ENCODE measurements around the gene RTN4IP1. TPM values are rescaled to one million over a fixed set of nuclear protein-coding genes. Genes with fewer than 3 reads are reported as not detected.
"Not testable (repeated sequence)": the region's sequence is repeated elsewhere in the genome, so short reads cannot be mapped to it uniquely, and the experiment has no call there.

Gene RTN4IP1
- total RNA-seq, 1 donor = 2.9 TPM

GRCh38 chr6:106553440-106553839 is 75.9 kb downstream of the RTN4IP1 start:
- H3K9me3 ChIP-seq (ENCODE audit: low read depth, low read length) = no peaks in the 10 kb centered on the region
- no peaks in the 10 kb centered on the region for H3K27me3 ChIP-seq (ENCODE audit: insufficient read depth, low read length)
- H3K4me3 ChIP-seq (ENCODE audit: low read length) = no peak overlapping the region
- H3K4me1 ChIP-seq (ENCODE audit: insufficient read depth, low read length) = peaks cover 32% of the 10 kb centered on the region

GRCh38 chr6:106551155-106551554 is 78.1 kb downstream of the RTN4IP1 start:
- no peak overlapping the region for H3K4me3 ChIP-seq (ENCODE audit: low read length)
- H3K9me3 ChIP-seq (ENCODE audit: low read depth, low read length) = no peaks in the 10 kb centered on the region
- peaks cover 48% of the 10 kb centered on the region for H3K4me1 ChIP-seq (ENCODE audit: insufficient read depth, low read length)
- no peaks in the 10 kb centered on the region for H3K27me3 ChIP-seq (ENCODE audit: insufficient read depth, low read length)

GRCh38 chr6:106549521-106549920 is 79.8 kb downstream of the RTN4IP1 start:
- Histone ChIP-seq H3K27me3 (ENCODE audit: insufficient read depth, low read length) (no peaks in the 10 kb centered on the region), H3K4me1 (ENCODE audit: insufficient read depth, low read length) (peaks cover 60% of the 10 kb centered on the region), H3K9me3 (ENCODE audit: low read depth, low read length) (no peaks in the 10 kb centered on the region), H3K4me3 (ENCODE audit: low read length) (no peak overlapping the region)

GRCh38 chr6:106548926-106549455 is 80.3 kb downstream of the RTN4IP1 start:
- H3K4me3 ChIP-seq (ENCODE audit: low read length); H3K9me3 ChIP-seq (ENCODE audit: low read depth, low read length); H3K27me3 ChIP-seq (ENCODE audit: insufficient read depth, low read length): not testable (repeated sequence)
- H3K4me1 ChIP-seq (ENCODE audit: insufficient read depth, low read length) = peaks cover 60% of the 10 kb centered on the region

GRCh38 chr6:106547601-106548453 is 81.5 kb downstream of the RTN4IP1 start:
- Histone ChIP-seq H3K27me3 (ENCODE audit: insufficient read depth, low read length) (no peaks in the 10 kb centered on the region), H3K9me3 (ENCODE audit: low read depth, low read length) (no peaks in the 10 kb centered on the region), H3K4me3 (ENCODE audit: low read length) (no peak overlapping the region), H3K4me1 (ENCODE audit: insufficient read depth, low read length) (peaks cover 60% of the 10 kb centered on the region)

GRCh38 chr6:106546691-106547414 is 82.4 kb downstream of the RTN4IP1 start:
- peaks cover 56% of the 10 kb centered on the region for H3K4me1 ChIP-seq (ENCODE audit: insufficient read depth, low read length)
- no peaks in the 10 kb centered on the region for H3K9me3 ChIP-seq (ENCODE audit: low read depth, low read length)
- H3K4me3 ChIP-seq (ENCODE audit: low read length) = no peak overlapping the region
- H3K27me3 ChIP-seq (ENCODE audit: insufficient read depth, low read length) = no peaks in the 10 kb centered on the region

GRCh38 chr6:106546261-106546690 is 83.0 kb downstream of the RTN4IP1 start:
- Histone ChIP-seq H3K9me3 (ENCODE audit: low read depth, low read length) (no peaks in the 10 kb centered on the region), H3K4me1 (ENCODE audit: insufficient read depth, low read length) (peaks cover 53% of the 10 kb centered on the region), H3K4me3 (ENCODE audit: low read length) (no peak overlapping the region), H3K27me3 (ENCODE audit: insufficient read depth, low read length) (no peaks in the 10 kb centered on the region)

- Histone ChIP-seq H3K4me1 (ENCODE audit: insufficient read depth, low read length) (peaks cover 59% of the 10 kb centered on the region), H3K9me3 (ENCODE audit: low read depth, low read length) (no peaks in the 10 kb centered on the region), H3K4me3 (ENCODE audit: low read length) (no peak overlapping the region), H3K27me3 (ENCODE audit: insufficient read depth, low read length) (no peaks in the 10 kb centered on the region)
These were observed 88.4 kb downstream of the RTN4IP1 start for GRCh38 chr6:106540907-106541306.

- no peak overlapping the region for H3K4me3 ChIP-seq (ENCODE audit: low read length)
- H3K4me1 ChIP-seq (ENCODE audit: insufficient read depth, low read length) = peaks cover 54% of the 10 kb centered on the region
- H3K9me3 ChIP-seq (ENCODE audit: low read depth, low read length) = no peaks in the 10 kb centered on the region
These were observed 88.9 kb downstream of the RTN4IP1 start for GRCh38 chr6:106540432-106540831.

GRCh38 chr6:106539936-106540335 is 89.4 kb downstream of the RTN4IP1 start:
- Histone ChIP-seq H3K4me1 (ENCODE audit: insufficient read depth, low read length) (peaks cover 50% of the 10 kb centered on the region), H3K4me3 (ENCODE audit: low read length) (no peak overlapping the region), H3K9me3 (ENCODE audit: low read depth, low read length) (no peaks in the 10 kb centered on the region), H3K27me3 (ENCODE audit: insufficient read depth, low read length) (no peaks in the 10 kb centered on the region)

More at GRCh38 chr6:106540432-106540831, 88.9 kb downstream of the RTN4IP1 start:
- H3K27me3 ChIP-seq (ENCODE audit: insufficient read depth, low read length) = no peaks in the 10 kb centered on the region

- H3K9me3 ChIP-seq (ENCODE audit: low read depth, low read length) = no peaks in the 10 kb centered on the region
- peaks cover 67% of the 10 kb centered on the region for H3K4me1 ChIP-seq (ENCODE audit: insufficient read depth, low read length)
- no peaks in the 10 kb centered on the region for H3K27me3 ChIP-seq (ENCODE audit: insufficient read depth, low read length)
- no peak overlapping the region for H3K4me3 ChIP-seq (ENCODE audit: low read length)
These were observed 91.2 kb downstream of the RTN4IP1 start for GRCh38 chr6:106538145-106538544.

- H3K4me3 ChIP-seq (ENCODE audit: low read length) = no peak overlapping the region
- peaks cover 71% of the 10 kb centered on the region for H3K4me1 ChIP-seq (ENCODE audit: insufficient read depth, low read length)
- no peaks in the 10 kb centered on the region for H3K9me3 ChIP-seq (ENCODE audit: low read depth, low read length)
- H3K27me3 ChIP-seq (ENCODE audit: insufficient read depth, low read length) = no peaks in the 10 kb centered on the region
These were observed 91.6 kb downstream of the RTN4IP1 start for GRCh38 chr6:106537662-106538061.

GRCh38 chr6:106536851-106537250 is 92.4 kb downstream of the RTN4IP1 start:
- H3K27me3 ChIP-seq (ENCODE audit: insufficient read depth, low read length) = no peaks in the 10 kb centered on the region
- H3K4me1 ChIP-seq (ENCODE audit: insufficient read depth, low read length) = peaks cover 71% of the 10 kb centered on the region
- H3K9me3 ChIP-seq (ENCODE audit: low read depth, low read length) = no peaks in the 10 kb centered on the region
- H3K4me3 ChIP-seq (ENCODE audit: low read length) = no peak overlapping the region

- peaks cover 71% of the 10 kb centered on the region for H3K4me1 ChIP-seq (ENCODE audit: insufficient read depth, low read length)
- no peaks in the 10 kb centered on the region for H3K27me3 ChIP-seq (ENCODE audit: insufficient read depth, low read length)
- H3K4me3 ChIP-seq (ENCODE audit: low read length) = no peak overlapping the region
- no peaks in the 10 kb centered on the region for H3K9me3 ChIP-seq (ENCODE audit: low read depth, low read length)
These were observed 92.9 kb downstream of the RTN4IP1 start for GRCh38 chr6:106536357-106536756.

GRCh38 chr6:106535012-106535411 is 94.3 kb downstream of the RTN4IP1 start:
- Histone ChIP-seq H3K9me3 (ENCODE audit: low read depth, low read length) (no peaks in the 10 kb centered on the region), H3K4me1 (ENCODE audit: insufficient read depth, low read length) (peaks cover 61% of the 10 kb centered on the region), H3K4me3 (ENCODE audit: low read length) (no peak overlapping the region), H3K27me3 (ENCODE audit: insufficient read depth, low read length) (no peaks in the 10 kb centered on the region)

All from mononuclear cell (primary cell).